Esophagus muscularis mucosa (tissue), 4 donors: ENCODE data around the gene TUBGCP2.

Source experiments
- CTCF ChIP-seq, 3 experiments: fragments of 200-600 bp in 2 of 3; fragments of 450-650 bp in 1 of 3; sonication (generic) in 2 of 3; IDR thresholded peaks; one replicate each; pipeline ENCODE4 v1.5.1; 2017 to 2019; ENCODE audit warnings: antibody characterized with exemption in 3 of 3, mild to moderate bottlenecking in 2 of 3, moderate library complexity in 1 of 3
- EP300 ChIP-seq: sonication (generic); formaldehyde crosslinking; IDR thresholded peaks from one replicate; pipeline ENCODE4 v1.6.1; 2017; ENCODE audit warnings: antibody characterized with exemption
- POLR2A ChIP-seq: fragments of 450-650 bp; IDR thresholded peaks from one replicate; pipeline ENCODE4 v1.6.1; 2017; ENCODE audit warnings: antibody characterized with exemption, moderate library complexity, mild to moderate bottlenecking, low read depth
- POLR2AphosphoS5 ChIP-seq, 2 donors: sonication (generic); formaldehyde crosslinking; IDR thresholded peaks; one replicate each; pipeline ENCODE4 v1.6.1; 2017; ENCODE audit warnings: antibody characterized with exemption in 2 of 2

GRCh38 chr10:133267829-133268228 is 40.8 kb downstream of the TUBGCP2 start:
- TF ChIP-seq CTCF (IDR thresholded peaks at IDR 0.05), result no peak
- TF ChIP-seq POLR2A, result no peak
- no peak for TF ChIP-seq EP300
- no peak for TF ChIP-seq POLR2AphosphoS5 (IDR thresholded peaks at IDR 0.05)
